HG03108 (cell line): ENCODE data around the gene RPS15.

Experiments used
- ATAC-seq: cut with Tn5 transposase; IDR thresholded peaks from one replicate; pipeline ENCODE4 v1.9.1; 2021; ENCODE audit warnings: moderate library complexity; ENCODE audit not compliant: unreplicated experiment

The RPS15 gene

DNA sequence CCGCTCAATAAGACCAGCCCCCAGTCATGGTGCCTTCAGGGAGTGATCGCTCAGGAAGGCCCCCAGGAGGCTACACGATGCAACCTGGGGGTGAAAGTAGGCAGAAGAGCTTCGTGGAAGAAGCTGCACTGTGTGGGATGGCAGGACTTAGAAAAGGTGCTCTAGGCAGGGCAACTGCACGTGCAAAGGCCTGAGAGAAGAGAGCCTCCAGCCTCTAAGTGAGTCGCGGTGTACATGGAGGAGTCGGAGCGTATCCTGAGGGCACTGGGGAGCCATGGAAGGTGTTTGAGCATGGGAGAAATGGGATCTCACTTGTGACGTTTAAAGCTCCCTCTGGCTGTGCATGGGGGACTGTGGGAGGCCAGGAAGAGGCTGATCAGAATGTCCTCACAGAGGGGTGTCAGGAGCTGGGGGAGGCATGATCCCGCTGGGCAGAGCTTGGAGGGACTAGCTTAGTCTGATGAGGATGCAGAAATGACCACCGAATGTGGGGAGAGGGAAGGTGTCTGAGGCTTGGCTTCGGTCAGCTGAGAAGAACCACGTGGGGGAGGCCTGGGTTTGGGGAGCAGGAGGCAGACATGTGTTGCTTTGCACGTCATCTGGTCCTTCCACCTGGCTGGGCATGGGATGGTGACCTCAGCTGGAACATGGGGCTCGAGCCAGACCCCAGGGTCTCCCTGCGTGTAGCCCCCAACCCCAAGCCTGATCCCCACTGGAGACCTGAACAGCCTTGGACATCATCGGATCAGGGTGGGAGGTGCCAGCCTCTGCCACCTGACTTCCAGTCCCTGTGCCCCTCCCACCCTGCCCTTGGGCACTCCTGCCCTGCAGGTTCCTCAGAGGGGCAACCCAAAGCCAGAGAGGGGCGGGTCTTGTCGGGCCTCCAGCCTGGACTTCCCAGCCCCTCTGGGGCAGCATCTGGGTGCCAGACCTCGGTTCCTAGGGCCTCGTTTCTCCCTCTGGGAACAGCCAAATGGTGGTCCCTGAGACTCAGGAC, 12.8 kb downstream of the RPS15 start:
- no peak for ATAC-seq

DNA sequence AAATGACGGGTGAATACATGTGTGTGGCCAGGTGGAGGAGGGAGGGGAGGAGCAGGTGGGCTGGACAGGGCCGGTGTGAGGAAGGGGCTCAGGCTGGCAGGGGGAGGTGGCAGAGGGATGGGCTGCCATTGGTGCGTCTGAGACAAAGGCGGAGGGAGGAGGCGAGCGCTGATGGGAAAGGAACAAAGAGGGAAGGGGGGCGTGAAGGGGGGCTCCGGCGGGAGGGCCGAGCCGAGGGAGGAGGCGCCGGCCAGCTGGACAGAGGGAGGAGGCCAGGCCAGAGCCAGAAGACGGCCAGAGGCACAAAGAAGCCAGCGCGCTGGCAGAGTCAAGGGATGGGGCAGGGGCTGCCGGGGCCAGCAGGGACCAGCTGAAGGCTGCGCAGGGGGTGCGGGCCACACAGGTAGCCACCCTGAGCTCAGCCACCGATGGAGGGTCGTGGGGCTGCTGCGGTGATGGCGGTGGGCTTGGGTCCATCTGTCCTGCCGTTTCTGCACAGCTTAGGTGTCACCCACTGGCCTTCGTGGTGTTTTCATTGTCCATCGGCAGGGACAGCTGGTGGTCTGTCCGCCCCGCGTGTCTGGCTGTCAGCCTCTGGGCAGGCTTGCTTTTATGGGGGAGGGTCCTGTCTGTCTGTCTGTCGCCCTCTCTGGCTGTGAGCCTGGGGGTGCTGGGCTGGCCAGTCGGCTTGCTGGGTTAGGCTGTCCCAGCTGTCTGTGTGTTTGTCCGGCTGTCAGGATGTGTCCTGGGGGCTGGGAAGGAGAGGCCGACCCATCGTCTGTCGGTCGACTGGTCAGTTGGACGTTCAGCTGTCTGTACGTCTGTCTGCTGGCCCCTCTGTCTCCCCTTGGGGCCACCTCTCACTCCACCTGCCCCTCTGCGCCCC, 14.0 kb downstream of the RPS15 start:
- ATAC-seq: no peak

DNA sequence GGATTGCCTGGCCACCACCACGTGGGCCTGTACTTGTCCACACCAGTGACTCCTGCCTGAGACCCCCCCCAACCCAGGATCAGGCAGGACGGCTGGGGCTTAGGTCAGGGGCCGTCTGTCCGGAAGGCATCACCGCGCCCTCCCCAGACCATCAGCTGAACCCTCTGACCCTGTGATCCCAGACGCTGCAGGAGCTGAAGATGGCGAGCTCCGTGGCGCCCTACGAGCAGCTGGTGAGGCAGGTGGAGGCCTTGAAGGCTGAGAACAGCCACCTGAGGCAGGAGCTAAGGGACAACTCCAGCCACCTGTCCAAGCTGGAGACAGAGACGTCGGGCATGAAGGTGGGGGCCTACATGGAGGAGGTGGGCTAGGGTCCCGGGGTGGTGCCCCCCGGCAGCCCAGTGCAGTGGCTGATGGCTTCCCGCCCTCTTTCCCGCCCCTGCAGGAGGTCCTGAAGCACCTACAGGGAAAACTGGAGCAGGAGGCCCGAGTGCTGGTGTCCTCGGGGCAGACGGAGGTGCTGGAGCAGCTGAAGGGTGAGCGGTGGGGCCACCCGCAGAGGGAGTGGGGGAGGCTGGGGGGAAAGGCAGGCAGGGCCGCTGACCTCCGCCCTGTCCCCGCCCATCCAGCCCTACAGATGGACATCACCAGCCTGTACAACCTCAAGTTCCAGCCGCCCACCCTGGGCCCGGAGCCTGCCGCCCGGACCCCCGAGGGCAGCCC, 14.8 kb downstream of the RPS15 start:
- no peak for ATAC-seq

- no peak for ATAC-seq
Observed at GRCh38 chr19:1453525-1454364, 15.5 kb downstream of the RPS15 start.

DNA sequence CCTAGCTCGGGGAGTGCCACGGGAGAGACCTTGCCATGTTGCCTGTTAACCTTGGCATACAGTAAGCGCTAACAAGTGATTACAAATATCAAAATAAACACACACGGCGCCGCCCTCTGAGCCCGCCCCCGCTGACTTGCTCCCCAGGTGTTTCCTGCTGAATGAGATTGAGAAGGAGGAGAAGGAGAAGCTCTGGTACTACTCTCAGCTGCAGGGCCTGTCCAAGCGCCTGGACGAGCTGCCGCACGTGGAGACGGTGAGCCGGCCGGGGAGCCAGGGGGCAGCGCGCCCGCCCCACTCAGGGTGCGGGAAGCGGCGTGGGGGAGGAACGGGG, 16.8 kb downstream of the RPS15 start:
- no peak for ATAC-seq

DNA sequence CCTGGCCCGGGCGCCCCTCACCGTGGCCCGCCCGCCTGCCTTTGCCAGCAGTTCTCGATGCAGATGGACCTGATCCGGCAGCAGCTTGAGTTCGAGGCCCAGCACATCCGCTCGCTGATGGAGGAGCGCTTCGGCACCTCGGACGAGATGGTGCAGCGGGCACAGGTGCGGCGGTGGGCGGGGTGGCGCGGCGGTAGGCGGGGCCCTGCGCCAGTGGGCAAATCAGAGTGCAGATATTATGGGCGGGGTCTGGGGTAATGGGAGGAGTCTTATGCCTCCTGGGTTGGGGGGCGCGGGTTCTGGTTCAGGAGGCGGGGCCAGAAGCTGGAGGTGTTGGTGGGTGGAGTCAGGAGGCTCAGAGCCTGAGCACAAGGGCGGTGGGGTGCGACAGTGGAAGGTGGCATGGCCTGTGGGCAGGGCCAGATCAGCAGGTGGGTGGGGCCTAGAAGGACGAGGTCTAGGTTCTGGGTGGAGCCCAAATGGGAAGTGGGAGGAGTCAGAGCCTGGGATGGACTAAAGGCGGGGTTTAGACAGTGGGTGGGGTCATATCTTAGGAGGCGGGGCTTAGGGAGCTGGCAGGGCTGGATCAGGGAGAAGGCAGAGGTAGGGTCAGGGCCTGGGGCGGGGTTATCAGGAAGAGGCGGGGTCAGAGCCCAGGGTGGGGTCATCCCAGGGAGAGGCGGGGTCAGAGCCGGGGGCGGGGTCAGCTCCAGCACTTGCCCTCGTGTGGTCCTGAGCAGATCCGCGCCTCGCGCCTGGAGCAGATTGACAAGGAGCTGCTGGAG, 17.3 kb downstream of the RPS15 start:
- ATAC-seq: no peak

GRCh38 chr19:1456121-1456900, 18.1 kb downstream of the RPS15 start:
- no peak for ATAC-seq

- no peak for ATAC-seq
Observed at GRCh38 chr19:1457031-1457739, 19.0 kb downstream of the RPS15 start.

DNA sequence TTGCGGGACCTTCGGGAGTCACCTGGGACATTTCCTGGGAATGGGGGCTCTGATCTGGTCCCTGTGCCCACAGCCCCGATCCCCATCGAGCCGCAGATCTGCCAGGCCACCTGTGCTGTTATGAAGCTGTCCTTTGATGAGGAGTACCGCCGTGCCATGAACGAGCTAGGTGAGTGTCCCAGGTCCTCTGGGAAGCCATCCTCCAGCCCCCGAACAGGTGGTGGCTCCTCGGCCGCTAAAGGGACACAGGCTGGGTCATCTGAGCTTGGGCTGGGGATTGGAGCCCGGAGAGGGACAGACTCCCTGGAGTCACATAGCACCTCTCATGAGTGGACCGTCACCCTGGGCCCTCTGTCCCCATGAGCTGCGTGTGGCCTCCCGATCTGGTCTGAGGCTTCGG, 19.7 kb downstream of the RPS15 start:
- ATAC-seq: no peak

GRCh38 chr19:1459479-1459878, 21.3 kb downstream of the RPS15 start:
- ATAC-seq: no peak

- ATAC-seq: no peak
Observed at GRCh38 chr19:1460033-1460995, 22.1 kb downstream of the RPS15 start.

DNA sequence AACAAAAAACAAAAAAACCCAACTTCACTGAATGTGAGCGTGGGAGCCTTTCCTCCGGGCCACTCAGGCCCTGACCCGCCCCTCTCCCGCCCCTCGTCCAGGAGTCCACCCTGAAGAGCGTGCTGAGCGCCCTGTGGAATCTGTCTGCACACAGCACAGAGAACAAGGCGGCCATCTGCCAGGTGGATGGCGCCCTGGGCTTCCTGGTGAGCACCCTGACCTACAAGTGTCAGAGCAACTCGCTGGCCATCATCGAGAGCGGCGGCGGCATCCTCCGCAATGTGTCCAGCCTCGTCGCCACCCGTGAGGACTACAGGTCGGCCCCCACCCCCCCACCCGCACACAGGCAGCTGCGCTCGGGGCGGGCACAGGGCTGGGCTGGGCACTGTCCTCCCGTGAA, 23.7 kb downstream of the RPS15 start:
- no peak for ATAC-seq

DNA sequence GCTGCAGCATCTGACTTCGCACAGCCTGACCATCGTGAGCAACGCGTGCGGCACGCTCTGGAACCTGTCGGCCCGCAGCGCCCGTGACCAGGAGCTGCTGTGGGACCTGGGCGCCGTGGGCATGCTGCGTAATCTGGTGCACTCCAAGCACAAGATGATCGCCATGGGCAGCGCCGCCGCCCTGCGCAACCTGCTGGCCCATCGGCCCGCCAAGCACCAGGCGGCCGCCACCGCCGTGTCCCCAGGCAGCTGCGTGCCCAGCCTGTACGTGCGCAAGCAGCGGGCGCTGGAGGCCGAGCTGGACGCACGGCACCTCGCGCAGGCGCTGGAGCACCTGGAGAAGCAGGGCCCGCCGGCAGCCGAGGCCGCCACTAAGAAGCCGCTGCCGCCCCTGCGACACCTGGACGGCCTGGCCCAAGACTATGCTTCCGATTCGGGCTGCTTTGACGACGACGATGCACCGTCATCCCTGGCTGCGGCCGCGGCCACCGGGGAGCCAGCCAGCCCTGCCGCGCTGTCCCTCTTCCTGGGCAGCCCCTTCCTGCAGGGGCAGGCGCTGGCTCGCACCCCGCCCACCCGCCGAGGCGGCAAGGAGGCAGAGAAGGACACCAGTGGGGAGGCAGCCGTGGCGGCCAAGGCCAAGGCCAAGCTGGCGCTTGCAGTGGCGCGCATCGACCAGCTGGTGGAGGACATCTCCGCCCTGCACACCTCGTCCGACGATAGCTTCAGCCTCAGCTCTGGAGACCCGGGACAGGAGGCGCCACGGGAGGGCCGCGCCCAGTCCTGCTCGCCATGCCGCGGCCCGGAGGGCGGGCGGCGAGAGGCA, 27.2 kb downstream of the RPS15 start:
- no peak for ATAC-seq

- no peak for ATAC-seq
Observed at GRCh38 chr19:1466018-1466460, 27.8 kb downstream of the RPS15 start.

- no peak for ATAC-seq
Observed at GRCh38 chr19:1466461-1467214, 28.4 kb downstream of the RPS15 start.

DNA sequence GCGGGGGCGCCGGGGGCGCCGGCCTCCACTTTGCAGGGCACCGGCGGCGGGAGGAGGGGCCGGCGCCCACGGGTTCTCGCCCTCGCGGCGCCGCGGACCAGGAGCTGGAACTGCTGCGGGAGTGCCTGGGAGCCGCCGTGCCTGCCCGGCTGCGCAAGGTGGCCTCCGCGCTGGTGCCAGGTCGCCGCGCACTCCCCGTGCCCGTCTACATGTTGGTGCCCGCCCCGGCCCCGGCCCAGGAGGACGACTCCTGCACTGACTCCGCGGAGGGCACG, 29.0 kb downstream of the RPS15 start:
- ATAC-seq: no peak
